ENCODE results near the gene PPP1R9B. TPM values are rescaled to one million over a fixed set of nuclear protein-coding genes. Genes with fewer than 3 reads are reported as not detected.

Gene PPP1R9B
- total and polyA plus RNA-seq, 4 donors, result 0.90 to 26.1 (median 7.1) TPM

DNA sequence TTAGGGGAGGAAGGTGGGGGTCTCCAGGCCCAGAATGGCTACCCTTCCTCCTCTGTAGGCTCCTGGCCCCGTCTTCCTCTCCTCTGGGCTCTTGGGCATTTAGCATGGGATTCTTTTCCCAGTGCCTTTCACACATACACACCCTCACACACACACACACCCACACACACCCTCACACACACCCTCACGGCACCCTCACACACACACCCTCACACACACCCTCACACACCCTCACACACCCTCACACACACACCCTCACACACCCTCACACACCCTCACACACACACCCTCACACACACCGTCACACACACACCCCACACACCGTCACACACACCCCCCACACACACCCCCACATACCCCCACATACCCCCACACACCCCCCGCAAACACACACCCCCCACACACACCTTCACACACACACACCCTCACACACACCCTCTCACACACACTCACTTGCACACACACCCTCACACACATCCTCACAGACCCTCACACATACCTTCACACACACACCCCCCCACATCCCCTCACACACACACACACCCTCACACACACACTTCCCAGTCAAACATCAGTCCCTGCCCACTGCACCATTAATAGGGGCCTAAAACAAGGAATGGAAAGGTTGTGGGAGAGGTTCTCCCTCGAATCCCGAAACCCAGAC, 16.2 kb upstream of the PPP1R9B start:
- no peak for DNase-seq (ENCODE audit: low spot score)
- H3K4me1 ChIP-seq (ENCODE audit: control insufficient read depth in 4 of 4, insufficient read depth in 4 of 4, low read length in 3 of 4), result peaks cover 0 to 1% (median under 1%) of the 10 kb centered on the region in 4 donors
- H3K36me3 ChIP-seq (ENCODE audit: control insufficient read depth in 4 of 4, insufficient read depth in 3 of 4, low read depth in 1 of 4, low read length in 3 of 4), result no peaks in the 10 kb centered on the region
- no peak overlapping the region for H3K4me3 ChIP-seq (ENCODE audit: low read depth in 1 of 3, low read length in 3 of 3)
- WGBS, result 84% methylated on average over 7 of the region's 7 CpGs
- no peaks in the 10 kb centered on the region for H3K27me3 ChIP-seq (ENCODE audit: control insufficient read depth in 4 of 4, insufficient read depth in 4 of 4, low read length in 3 of 4)
- no peak for TF ChIP-seq GABPA (IDR thresholded peaks at IDR 0.05 in 1 of 2, conservative IDR thresholded peaks at IDR 0.05 in 1 of 2)
- TF ChIP-seq, protein P1, sequence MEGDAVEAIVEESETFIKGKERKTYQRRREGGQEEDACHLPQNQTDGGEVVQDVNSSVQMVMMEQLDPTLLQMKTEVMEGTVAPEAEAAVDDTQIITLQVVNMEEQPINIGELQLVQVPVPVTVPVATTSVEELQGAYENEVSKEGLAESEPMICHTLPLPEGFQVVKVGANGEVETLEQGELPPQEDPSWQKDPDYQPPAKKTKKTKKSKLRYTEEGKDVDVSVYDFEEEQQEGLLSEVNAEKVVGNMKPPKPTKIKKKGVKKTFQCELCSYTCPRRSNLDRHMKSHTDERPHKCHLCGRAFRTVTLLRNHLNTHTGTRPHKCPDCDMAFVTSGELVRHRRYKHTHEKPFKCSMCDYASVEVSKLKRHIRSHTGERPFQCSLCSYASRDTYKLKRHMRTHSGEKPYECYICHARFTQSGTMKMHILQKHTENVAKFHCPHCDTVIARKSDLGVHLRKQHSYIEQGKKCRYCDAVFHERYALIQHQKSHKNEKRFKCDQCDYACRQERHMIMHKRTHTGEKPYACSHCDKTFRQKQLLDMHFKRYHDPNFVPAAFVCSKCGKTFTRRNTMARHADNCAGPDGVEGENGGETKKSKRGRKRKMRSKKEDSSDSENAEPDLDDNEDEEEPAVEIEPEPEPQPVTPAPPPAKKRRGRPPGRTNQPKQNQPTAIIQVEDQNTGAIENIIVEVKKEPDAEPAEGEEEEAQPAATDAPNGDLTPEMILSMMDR (IDR thresholded peaks at IDR 0.05; ENCODE audit: low read depth, low read length, missing input control), result no peak
- TF ChIP-seq NR2F2 (IDR thresholded peaks at IDR 0.05), result no peak
- no peak for TF ChIP-seq SP1 (IDR thresholded peaks at IDR 0.05)
- no peak for TF ChIP-seq FOXA2 (IDR thresholded peaks at IDR 0.05)
- TF ChIP-seq, protein P2, sequence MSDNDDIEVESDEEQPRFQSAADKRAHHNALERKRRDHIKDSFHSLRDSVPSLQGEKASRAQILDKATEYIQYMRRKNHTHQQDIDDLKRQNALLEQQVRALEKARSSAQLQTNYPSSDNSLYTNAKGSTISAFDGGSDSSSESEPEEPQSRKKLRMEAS (IDR thresholded peaks at IDR 0.05), result no peak
- TF ChIP-seq, protein P3, sequence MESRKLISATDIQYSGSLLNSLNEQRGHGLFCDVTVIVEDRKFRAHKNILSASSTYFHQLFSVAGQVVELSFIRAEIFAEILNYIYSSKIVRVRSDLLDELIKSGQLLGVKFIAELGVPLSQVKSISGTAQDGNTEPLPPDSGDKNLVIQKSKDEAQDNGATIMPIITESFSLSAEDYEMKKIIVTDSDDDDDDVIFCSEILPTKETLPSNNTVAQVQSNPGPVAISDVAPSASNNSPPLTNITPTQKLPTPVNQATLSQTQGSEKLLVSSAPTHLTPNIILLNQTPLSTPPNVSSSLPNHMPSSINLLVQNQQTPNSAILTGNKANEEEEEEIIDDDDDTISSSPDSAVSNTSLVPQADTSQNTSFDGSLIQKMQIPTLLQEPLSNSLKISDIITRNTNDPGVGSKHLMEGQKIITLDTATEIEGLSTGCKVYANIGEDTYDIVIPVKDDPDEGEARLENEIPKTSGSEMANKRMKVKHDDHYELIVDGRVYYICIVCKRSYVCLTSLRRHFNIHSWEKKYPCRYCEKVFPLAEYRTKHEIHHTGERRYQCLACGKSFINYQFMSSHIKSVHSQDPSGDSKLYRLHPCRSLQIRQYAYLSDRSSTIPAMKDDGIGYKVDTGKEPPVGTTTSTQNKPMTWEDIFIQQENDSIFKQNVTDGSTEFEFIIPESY (IDR thresholded peaks at IDR 0.05), result no peak
- TF ChIP-seq TAF1 (conservative IDR thresholded peaks at IDR 0.05), result no peak
- no peak for TF ChIP-seq JUND (IDR thresholded peaks at IDR 0.05)
- no peak for TF ChIP-seq HNF4A (conservative IDR thresholded peaks at IDR 0.05)
- no peak for TF ChIP-seq RAD21 (IDR thresholded peaks at IDR 0.05)
- no peak for TF ChIP-seq HNF4G (IDR thresholded peaks at IDR 0.05)
- TF ChIP-seq, protein P4, sequence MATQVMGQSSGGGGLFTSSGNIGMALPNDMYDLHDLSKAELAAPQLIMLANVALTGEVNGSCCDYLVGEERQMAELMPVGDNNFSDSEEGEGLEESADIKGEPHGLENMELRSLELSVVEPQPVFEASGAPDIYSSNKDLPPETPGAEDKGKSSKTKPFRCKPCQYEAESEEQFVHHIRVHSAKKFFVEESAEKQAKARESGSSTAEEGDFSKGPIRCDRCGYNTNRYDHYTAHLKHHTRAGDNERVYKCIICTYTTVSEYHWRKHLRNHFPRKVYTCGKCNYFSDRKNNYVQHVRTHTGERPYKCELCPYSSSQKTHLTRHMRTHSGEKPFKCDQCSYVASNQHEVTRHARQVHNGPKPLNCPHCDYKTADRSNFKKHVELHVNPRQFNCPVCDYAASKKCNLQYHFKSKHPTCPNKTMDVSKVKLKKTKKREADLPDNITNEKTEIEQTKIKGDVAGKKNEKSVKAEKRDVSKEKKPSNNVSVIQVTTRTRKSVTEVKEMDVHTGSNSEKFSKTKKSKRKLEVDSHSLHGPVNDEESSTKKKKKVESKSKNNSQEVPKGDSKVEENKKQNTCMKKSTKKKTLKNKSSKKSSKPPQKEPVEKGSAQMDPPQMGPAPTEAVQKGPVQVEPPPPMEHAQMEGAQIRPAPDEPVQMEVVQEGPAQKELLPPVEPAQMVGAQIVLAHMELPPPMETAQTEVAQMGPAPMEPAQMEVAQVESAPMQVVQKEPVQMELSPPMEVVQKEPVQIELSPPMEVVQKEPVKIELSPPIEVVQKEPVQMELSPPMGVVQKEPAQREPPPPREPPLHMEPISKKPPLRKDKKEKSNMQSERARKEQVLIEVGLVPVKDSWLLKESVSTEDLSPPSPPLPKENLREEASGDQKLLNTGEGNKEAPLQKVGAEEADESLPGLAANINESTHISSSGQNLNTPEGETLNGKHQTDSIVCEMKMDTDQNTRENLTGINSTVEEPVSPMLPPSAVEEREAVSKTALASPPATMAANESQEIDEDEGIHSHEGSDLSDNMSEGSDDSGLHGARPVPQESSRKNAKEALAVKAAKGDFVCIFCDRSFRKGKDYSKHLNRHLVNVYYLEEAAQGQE (IDR thresholded peaks at IDR 0.05), result no peak
- TF ChIP-seq FOXA1 (IDR thresholded peaks at IDR 0.05), result no peak
- TF ChIP-seq YY1 (IDR thresholded peaks at IDR 0.05), result no peak
- no peak for TF ChIP-seq RXRA (IDR thresholded peaks at IDR 0.05)
- H3K27ac ChIP-seq (ENCODE audit: low read depth in 1 of 2, low read length in 2 of 2), result no peak overlapping the region
- H3K9ac ChIP-seq (ENCODE audit: low read depth in 1 of 2, low read length in 2 of 2), result no peak overlapping the region
- H3K9me3 ChIP-seq (ENCODE audit: control insufficient read depth in 4 of 4, low read length in 3 of 4), result no peaks in the 10 kb centered on the region

Data from liver (tissue), 9 donors.